ENCODE measurements around the gene SATB1. TPM values are rescaled to one million over a fixed set of nuclear protein-coding genes. Genes with fewer than 3 reads are reported as not detected.
A peak's percentile ranks its signal among the peaks of the same experiment; 100 is the strongest.
"Not testable (repeated sequence)": the region's sequence is repeated elsewhere in the genome, so short reads cannot be mapped to it uniquely, and the experiment has no call there.

SATB1 gene
- total RNA-seq, 4 donors from 2014 or later = 40.9 to 69.6 (median 41.7) TPM

- no peak for DNase-seq
- H3K27me3 ChIP-seq = no peaks in the 10 kb centered on the region
- H3K36me3 ChIP-seq = no peaks in the 10 kb centered on the region
- no peak overlapping the region for H3K27ac ChIP-seq
- ATAC-seq = no peak
- intact Hi-C loops (cut with DNase I; ENCODE audit: low total_unique reads) = no loop called here
- H3K9me3 ChIP-seq = no peaks in the 10 kb centered on the region
- TF ChIP-seq POLR2A (IDR thresholded peaks at IDR 0.05) (no peak), CTCF (IDR thresholded peaks at IDR 0.05 in 4 of 5, conservative IDR thresholded peaks at IDR 0.05 in 1 of 5) (no peak)
- in situ Hi-C loops (cut with MboI; ENCODE audit: low sequenced_read_pairs in 4 of 4) = no loop called here
- H3K4me1 ChIP-seq = no peaks in the 10 kb centered on the region
- H3K4me3 ChIP-seq = no peak overlapping the region
Measured at GRCh38 chr3:18454766-18455165, 29.6 kb upstream of the SATB1 start.

GRCh38 chr3:18449618-18450017 lies 24.5 kb upstream of the SATB1 start:
- in situ Hi-C loops (cut with MboI; ENCODE audit: low sequenced_read_pairs in 4 of 4); H3K36me3 ChIP-seq: not testable (repeated sequence)

DNA sequence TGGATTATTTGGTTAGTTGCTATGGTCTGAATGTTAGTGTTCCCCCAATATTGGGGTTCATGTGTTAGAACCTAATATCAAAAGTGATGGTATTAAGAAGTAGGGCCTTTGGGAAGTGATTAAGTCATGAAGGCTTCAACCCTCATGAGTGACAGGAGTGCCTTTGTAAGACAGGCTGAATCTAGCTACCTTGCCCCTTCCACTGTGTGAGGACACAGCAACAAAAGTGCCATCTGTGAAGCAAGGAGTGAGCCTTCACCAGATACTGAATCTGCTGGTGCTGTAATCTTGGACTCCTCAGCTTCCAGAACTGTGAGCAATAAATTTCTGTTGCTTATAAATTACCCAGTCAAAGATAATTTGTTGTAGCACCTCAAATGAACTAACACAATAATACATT lies 22.6 kb upstream of the SATB1 start:
- Histone ChIP-seq H3K4me1 (peaks cover 9 to 22% of the 10 kb centered on the region in 2 donors), H3K27me3 (peaks cover 17% of the 10 kb centered on the region in 3 donors), H3K9me3 (no peaks in the 10 kb centered on the region), H3K4me3 (no peak overlapping the region), H3K36me3 (no peaks in the 10 kb centered on the region), H3K27ac (no peak overlapping the region)
- TF ChIP-seq POLR2A (IDR thresholded peaks at IDR 0.05) = no peak
- no peak for TF ChIP-seq CTCF (IDR thresholded peaks at IDR 0.05 in 4 of 5, conservative IDR thresholded peaks at IDR 0.05 in 1 of 5)
- intact Hi-C loops (cut with DNase I; ENCODE audit: low total_unique reads) (no loop called here), in situ Hi-C loops (cut with MboI; ENCODE audit: low sequenced_read_pairs in 4 of 4) (no loop called here)
- ATAC-seq (no peak), DNase-seq (no peak)

More at GRCh38 chr3:18449618-18450017, 24.5 kb upstream of the SATB1 start:
- ATAC-seq; H3K4me3 ChIP-seq; H3K4me1 ChIP-seq; H3K27me3 ChIP-seq; DNase-seq; H3K9me3 ChIP-seq; H3K27ac ChIP-seq; intact Hi-C loops (cut with DNase I; ENCODE audit: low total_unique reads): not testable (repeated sequence)

GRCh38 chr3:18446149-18446825 lies 21.1 kb upstream of the SATB1 start:
- no peak overlapping the region for H3K4me3 ChIP-seq
- H3K27ac ChIP-seq = no peak overlapping the region
- no peaks in the 10 kb centered on the region for H3K9me3 ChIP-seq
- ATAC-seq = no peak
- TF ChIP-seq CTCF (IDR thresholded peaks at IDR 0.05 in 4 of 5, conservative IDR thresholded peaks at IDR 0.05 in 1 of 5) (no peak), POLR2A (IDR thresholded peaks at IDR 0.05) (no peak)
- H3K27me3 ChIP-seq = peaks cover 25 to 32% (median 26%) of the 10 kb centered on the region in 3 donors
- peaks cover 9 to 22% of the 10 kb centered on the region in 2 donors for H3K4me1 ChIP-seq
- intact Hi-C loops (cut with DNase I; ENCODE audit: low total_unique reads) = no loop called here
- no peaks in the 10 kb centered on the region for H3K36me3 ChIP-seq
- in situ Hi-C loops (cut with MboI; ENCODE audit: low sequenced_read_pairs in 4 of 4) = no loop called here
- no peak for DNase-seq

- intact Hi-C loops (cut with DNase I; ENCODE audit: low total_unique reads) (loop anchor here (2.0 kb wide), 2 partner anchors 21 to 55 kb away; partner anchors contain the start of gene SATB1), in situ Hi-C loops (cut with MboI; ENCODE audit: low sequenced_read_pairs in 4 of 4) (no loop called here)
- ATAC-seq (peak; percentile 16), DNase-seq (peak in 1 of 2 donors; percentile 12)
- no peaks in the 10 kb centered on the region for H3K36me3 ChIP-seq
- peak overlapping the region; percentile 51 to 64 (median 54) for H3K4me3 ChIP-seq
- H3K27me3 ChIP-seq = peaks cover 29 to 34% (median 31%) of the 10 kb centered on the region in 3 donors
- no peak for TF ChIP-seq POLR2A (IDR thresholded peaks at IDR 0.05)
- TF ChIP-seq CTCF (IDR thresholded peaks at IDR 0.05 in 4 of 5, conservative IDR thresholded peaks at IDR 0.05 in 1 of 5) = no peak
- H3K27ac ChIP-seq = peak overlapping the region in 1 of 4 donors; percentile 26
- H3K4me1 ChIP-seq = peaks cover 9 to 22% of the 10 kb centered on the region in 2 donors
- no peaks in the 10 kb centered on the region for H3K9me3 ChIP-seq
Measured at GRCh38 chr3:18445401-18446148, 20.4 kb upstream of the SATB1 start.

Data from gastrocnemius medialis (tissue), 4 donors.